ENCODE measurements around the gene FOXA1.

Gene FOXA1

GRCh38 chr14:37594971-37595808 is at the start of gene FOXA1, which contains the start of gene TTC6:
FOXA1 (minus strand) TSS chr14:37595249; CDS start chr14:37594972, 277 bp downstream.
TTC6 (plus strand) TSS chr14:37595629; CDS start chr14:37622065, 26,436 bp downstream.
- DNase-seq, result no peak

- DNase-seq, result no peak
Observed at GRCh38 chr14:37643701-37644100, 48.7 kb upstream of the FOXA1 start.

- DNase-seq, result no peak
Observed at GRCh38 chr14:37642125-37642524, 47.1 kb upstream of the FOXA1 start.

GRCh38 chr14:37641117-37641516 is 46.1 kb upstream of the FOXA1 start:
- no peak for DNase-seq

- DNase-seq, result no peak
Observed at GRCh38 chr14:37638599-37638998, 43.5 kb upstream of the FOXA1 start.

GRCh38 chr14:37637341-37637740 is 42.3 kb upstream of the FOXA1 start:
- no peak for DNase-seq

GRCh38 chr14:37625597-37626595 is 30.8 kb upstream of the FOXA1 start:
- DNase-seq, result no peak

GRCh38 chr14:37623971-37624370 is 28.9 kb upstream of the FOXA1 start:
- DNase-seq, result no peak

- DNase-seq, result no peak
Observed at GRCh38 chr14:37623426-37623951, 28.4 kb upstream of the FOXA1 start.

- DNase-seq, result no peak
Observed at GRCh38 chr14:37622231-37622923, 27.3 kb upstream of the FOXA1 start.

- no peak for DNase-seq
Observed at GRCh38 chr14:37620856-37621255, 25.8 kb upstream of the FOXA1 start.

GRCh38 chr14:37618498-37619028 is 23.5 kb upstream of the FOXA1 start:
- no peak for DNase-seq

GRCh38 chr14:37617864-37618365 is 22.9 kb upstream of the FOXA1 start:
- DNase-seq, result no peak

- DNase-seq, result no peak
Observed at GRCh38 chr14:37616853-37617252, 21.8 kb upstream of the FOXA1 start.

GRCh38 chr14:37615582-37616289 is 20.7 kb upstream of the FOXA1 start:
- no peak for DNase-seq

GRCh38 chr14:37610945-37611523 is 16.0 kb upstream of the FOXA1 start:
- no peak for DNase-seq

GRCh38 chr14:37608649-37609048 is 13.6 kb upstream of the FOXA1 start:
- DNase-seq, result no peak

- DNase-seq, result no peak
Observed at GRCh38 chr14:37606678-37607077, 11.6 kb upstream of the FOXA1 start.

GRCh38 chr14:37603688-37604251 is 8.7 kb upstream of the FOXA1 start:
- DNase-seq, result no peak

- DNase-seq, result no peak
Observed at GRCh38 chr14:37602605-37603453, 7.8 kb upstream of the FOXA1 start.
